IPS-18a (cell line): ENCODE data around the gene DHCR24.
A peak's percentile ranks its signal among the peaks of the same experiment; 100 is the strongest.
"Not testable (repeated sequence)": the region's sequence is repeated elsewhere in the genome, so short reads cannot be mapped to it uniquely, and the experiment has no call there.

Experiments
- H3K27ac ChIP-seq: one replicate; pipeline ENCODE4 v1.5.1; 2013; ENCODE audit warnings: low read length
- H3K27me3 ChIP-seq: one replicate; pipeline ENCODE4 v1.6.1; 2013; ENCODE audit warnings: mild to moderate bottlenecking, low read length; ENCODE audit not compliant: control insufficient read depth, insufficient read depth
- H3K36me3 ChIP-seq: one replicate; pipeline ENCODE4 v1.6.1; 2013; ENCODE audit warnings: low read depth, low read length; ENCODE audit not compliant: control insufficient read depth
- H3K4me1 ChIP-seq: one replicate; pipeline ENCODE4 v1.6.1; 2013; ENCODE audit warnings: low read depth, low read length; ENCODE audit not compliant: control insufficient read depth
- H3K4me3 ChIP-seq: one replicate; pipeline ENCODE4 v1.5.1; 2013; ENCODE audit warnings: low read length
- H3K9ac ChIP-seq: one replicate; pipeline ENCODE4 v1.6.1; 2013; ENCODE audit warnings: mild to moderate bottlenecking, low read length, moderate library complexity
- H3K9me3 ChIP-seq: one replicate; pipeline ENCODE4 v1.6.1; 2013; ENCODE audit warnings: low read depth, low read length; ENCODE audit not compliant: control insufficient read depth

DHCR24 gene

GRCh38 chr1:54886724-54887664 lies at the start of gene DHCR24:
Gene DHCR24 (minus strand): TSS chr1:54887195. CDS start chr1:54887119, 76 bp downstream.
- peak within 1 kb of the TSS; percentile 67 for H3K27ac ChIP-seq
- peaks cover 35% of the 10 kb centered on the region for H3K36me3 ChIP-seq
- H3K27me3 ChIP-seq = no peaks in the 10 kb centered on the region
- H3K4me1 ChIP-seq = peaks cover 28% of the 10 kb centered on the region
- H3K9me3 ChIP-seq = no peaks in the 10 kb centered on the region
- peak within 1 kb of the TSS; percentile 79 for H3K9ac ChIP-seq
- H3K4me3 ChIP-seq = peak within 1 kb of the TSS; percentile 92

GRCh38 chr1:54936791-54937190 lies 49.8 kb upstream of the DHCR24 start:
- Histone ChIP-seq H3K36me3 (no peaks in the 10 kb centered on the region), H3K27ac (no peak overlapping the region), H3K27me3 (no peaks in the 10 kb centered on the region), H3K9me3 (no peaks in the 10 kb centered on the region), H3K4me3 (no peak overlapping the region), H3K4me1 (peaks cover 12% of the 10 kb centered on the region), H3K9ac (no peak overlapping the region)

GRCh38 chr1:54934869-54935268 lies 47.9 kb upstream of the DHCR24 start:
- Histone ChIP-seq H3K36me3 (no peaks in the 10 kb centered on the region), H3K9ac (no peak overlapping the region), H3K27me3 (no peaks in the 10 kb centered on the region), H3K4me1 (peaks cover 12% of the 10 kb centered on the region), H3K4me3 (no peak overlapping the region), H3K27ac (no peak overlapping the region), H3K9me3 (no peaks in the 10 kb centered on the region)

GRCh38 chr1:54934081-54934480 lies 47.1 kb upstream of the DHCR24 start:
- H3K27me3 ChIP-seq, H3K27ac ChIP-seq, H3K9me3 ChIP-seq, H3K36me3 ChIP-seq, H3K9ac ChIP-seq, H3K4me3 ChIP-seq: not testable (repeated sequence)
- peaks cover 12% of the 10 kb centered on the region for H3K4me1 ChIP-seq

GRCh38 chr1:54931275-54931840 lies 44.4 kb upstream of the DHCR24 start:
- H3K9me3 ChIP-seq = no peaks in the 10 kb centered on the region
- no peaks in the 10 kb centered on the region for H3K36me3 ChIP-seq
- H3K27me3 ChIP-seq = no peaks in the 10 kb centered on the region
- H3K9ac ChIP-seq = no peak overlapping the region
- H3K4me3 ChIP-seq = no peak overlapping the region
- no peaks in the 10 kb centered on the region for H3K4me1 ChIP-seq
- no peak overlapping the region for H3K27ac ChIP-seq

- H3K4me3 ChIP-seq = no peak overlapping the region
- H3K27me3 ChIP-seq = no peaks in the 10 kb centered on the region
- H3K9ac ChIP-seq = no peak overlapping the region
- H3K9me3 ChIP-seq = no peaks in the 10 kb centered on the region
- H3K27ac ChIP-seq = no peak overlapping the region
- no peaks in the 10 kb centered on the region for H3K4me1 ChIP-seq
- no peaks in the 10 kb centered on the region for H3K36me3 ChIP-seq
Measured at GRCh38 chr1:54929700-54930099, 42.7 kb upstream of the DHCR24 start.

GRCh38 chr1:54928327-54928726 lies 41.3 kb upstream of the DHCR24 start:
- Histone ChIP-seq H3K4me3 (no peak overlapping the region), H3K4me1 (peaks cover 3% of the 10 kb centered on the region), H3K9ac (no peak overlapping the region), H3K9me3 (no peaks in the 10 kb centered on the region), H3K27me3 (no peaks in the 10 kb centered on the region), H3K27ac (no peak overlapping the region), H3K36me3 (no peaks in the 10 kb centered on the region)

- no peak overlapping the region for H3K4me3 ChIP-seq
- H3K36me3 ChIP-seq = no peaks in the 10 kb centered on the region
- H3K27ac ChIP-seq = no peak overlapping the region
Measured at GRCh38 chr1:54927472-54928240, 40.7 kb upstream of the DHCR24 start.

GRCh38 chr1:54926970-54927369 lies 40.0 kb upstream of the DHCR24 start:
- H3K4me1 ChIP-seq = peaks cover 3% of the 10 kb centered on the region
- H3K9me3 ChIP-seq = no peaks in the 10 kb centered on the region
- H3K27ac ChIP-seq = no peak overlapping the region
- no peaks in the 10 kb centered on the region for H3K36me3 ChIP-seq
- no peak overlapping the region for H3K4me3 ChIP-seq
- no peak overlapping the region for H3K9ac ChIP-seq
- H3K27me3 ChIP-seq = no peaks in the 10 kb centered on the region

More at GRCh38 chr1:54927472-54928240, 40.7 kb upstream of the DHCR24 start:
- no peak overlapping the region for H3K9ac ChIP-seq
- H3K4me1 ChIP-seq = peaks cover 3% of the 10 kb centered on the region
- H3K27me3 ChIP-seq = no peaks in the 10 kb centered on the region
- H3K9me3 ChIP-seq = no peaks in the 10 kb centered on the region

- no peaks in the 10 kb centered on the region for H3K36me3 ChIP-seq
- no peaks in the 10 kb centered on the region for H3K9me3 ChIP-seq
- no peak overlapping the region for H3K4me3 ChIP-seq
- H3K27ac ChIP-seq = no peak overlapping the region
- H3K4me1 ChIP-seq = peaks cover 3% of the 10 kb centered on the region
- no peak overlapping the region for H3K9ac ChIP-seq
- no peaks in the 10 kb centered on the region for H3K27me3 ChIP-seq
Measured at GRCh38 chr1:54922921-54923421, 36.0 kb upstream of the DHCR24 start.

GRCh38 chr1:54922040-54922761 lies 35.2 kb upstream of the DHCR24 start:
- Histone ChIP-seq H3K27me3 (no peaks in the 10 kb centered on the region), H3K36me3 (no peaks in the 10 kb centered on the region), H3K9ac (no peak overlapping the region), H3K9me3 (no peaks in the 10 kb centered on the region), H3K4me3 (no peak overlapping the region), H3K4me1 (peaks cover 7% of the 10 kb centered on the region), H3K27ac (no peak overlapping the region)
